DMS 273 (cell line): ENCODE data around the gene ALDH1L1.

ENCODE experiments used
- DNase-seq: peaks from one replicate; lab custom pipeline; 2025; ENCODE audit not compliant: unreplicated experiment; lab: John Stamatoyannopoulos, UW

Gene ALDH1L1

GRCh38 chr3:126155819-126156218 lies 24.6 kb downstream of the ALDH1L1 start:
- DNase-seq: no peak

- DNase-seq: no peak
These were observed 25.1 kb downstream of the ALDH1L1 start for GRCh38 chr3:126155280-126155640.

DNA sequence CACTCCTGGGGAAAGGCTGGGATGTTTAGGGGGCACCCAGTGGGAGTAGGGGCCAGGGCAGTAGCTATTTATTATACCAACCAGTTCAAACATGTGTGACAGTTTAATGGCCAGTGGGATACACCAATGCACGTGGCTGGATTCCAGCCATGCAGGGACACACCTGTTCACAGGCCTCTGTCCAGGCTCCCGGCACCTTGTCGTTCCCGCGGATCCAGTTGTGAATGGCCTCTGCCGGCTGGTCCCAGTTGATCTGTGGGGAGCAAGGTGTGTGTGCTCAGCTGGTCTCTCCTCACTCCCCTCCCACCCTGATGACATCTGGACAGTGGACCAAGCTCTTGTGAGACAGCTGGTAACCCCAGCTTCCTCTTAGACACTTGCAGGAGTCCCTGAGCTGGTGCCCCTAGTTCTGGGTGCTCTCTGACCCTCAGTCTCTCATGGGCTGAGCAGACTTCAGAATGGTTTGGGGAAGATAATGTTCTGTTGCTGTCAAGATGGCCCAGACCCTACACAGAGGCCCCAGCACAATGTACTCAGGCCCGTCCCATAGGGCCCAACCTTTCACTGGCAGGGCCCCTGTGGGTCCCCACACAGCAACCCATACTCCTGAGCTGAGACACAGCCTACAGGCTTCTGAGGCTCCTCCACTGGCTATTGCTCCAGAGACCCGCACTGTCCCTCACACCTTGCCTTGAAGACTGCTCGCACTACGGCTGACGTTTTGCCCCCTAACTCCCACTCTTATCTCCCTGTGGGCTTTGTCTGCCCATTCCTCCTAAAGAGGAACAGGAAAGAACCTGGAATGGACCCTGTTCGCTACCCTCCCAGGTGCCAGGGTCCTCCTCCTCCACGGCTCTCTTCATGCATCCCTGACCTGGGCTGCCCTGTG lies 25.8 kb downstream of the ALDH1L1 start:
- DNase-seq: no peak

DNA sequence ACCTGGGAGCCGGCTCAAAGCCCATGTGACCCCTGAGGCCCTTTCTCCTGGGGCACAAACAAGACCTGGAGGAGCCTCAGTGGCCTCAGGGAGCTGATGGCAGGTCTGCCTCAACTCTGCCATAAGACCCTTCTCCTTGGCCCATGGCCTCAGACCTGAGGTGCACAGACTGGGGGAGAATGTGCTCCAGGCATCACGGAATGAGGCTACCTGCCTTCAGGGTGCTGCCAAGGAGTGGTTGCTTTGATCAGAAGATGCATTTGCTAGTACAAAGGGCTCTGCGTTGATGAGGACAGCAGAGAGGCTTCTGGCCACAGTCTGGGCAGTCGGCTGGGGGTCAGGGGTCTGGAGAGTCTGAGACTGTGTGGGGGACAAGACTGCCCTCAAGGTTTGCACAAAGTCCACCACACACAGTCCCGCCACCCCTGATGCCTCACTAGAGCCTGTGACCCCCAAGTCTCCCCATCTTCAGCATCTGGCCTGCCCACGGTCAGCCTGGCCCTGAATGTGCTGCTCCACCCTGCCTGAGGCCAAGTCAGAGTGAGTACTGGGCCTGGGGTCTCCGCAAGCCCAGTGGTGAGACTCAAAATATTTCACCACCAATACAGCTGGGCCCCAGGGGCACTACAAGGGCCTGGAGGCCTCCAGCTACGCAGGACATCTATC lies 26.6 kb downstream of the ALDH1L1 start:
- DNase-seq: no peak

DNA sequence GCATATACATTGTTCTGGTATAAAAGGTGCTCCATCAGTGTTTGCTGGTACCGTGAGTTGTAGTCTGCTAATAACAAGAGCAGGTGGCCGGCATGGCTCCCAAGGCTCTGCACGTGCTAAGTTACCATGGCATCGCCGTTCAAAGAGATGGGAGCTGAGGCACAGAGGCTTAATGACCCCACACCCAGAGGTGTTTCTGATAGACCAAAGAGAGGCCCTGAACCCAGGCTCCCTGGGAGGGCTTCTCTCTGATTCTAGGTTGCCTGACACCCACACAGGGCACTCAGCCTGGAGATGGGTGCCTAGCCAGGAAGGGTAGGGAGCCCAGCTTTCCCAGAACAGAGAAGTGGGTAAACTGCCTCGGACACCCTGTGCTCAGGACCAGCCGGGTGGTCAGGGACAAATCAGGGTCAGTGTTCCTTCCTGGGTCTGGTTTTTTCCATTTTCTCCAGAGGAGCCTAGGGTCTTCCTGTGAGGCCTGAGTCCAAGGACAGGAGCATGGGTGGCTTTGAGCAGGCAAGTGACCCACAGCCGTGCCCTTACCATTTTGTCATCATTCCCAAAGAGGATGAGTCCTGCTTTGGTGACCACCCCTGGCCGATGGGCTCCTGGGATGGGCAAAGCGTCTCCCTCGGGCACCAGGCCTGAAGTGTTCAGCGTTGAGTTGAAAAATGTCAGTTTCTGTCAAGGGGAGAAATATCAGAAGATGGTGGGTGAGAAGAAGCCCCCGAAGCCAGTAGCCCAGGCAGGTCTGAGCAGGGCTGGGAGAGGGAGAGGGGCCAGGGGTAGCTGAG lies 27.3 kb downstream of the ALDH1L1 start:
- DNase-seq: no peak

DNA sequence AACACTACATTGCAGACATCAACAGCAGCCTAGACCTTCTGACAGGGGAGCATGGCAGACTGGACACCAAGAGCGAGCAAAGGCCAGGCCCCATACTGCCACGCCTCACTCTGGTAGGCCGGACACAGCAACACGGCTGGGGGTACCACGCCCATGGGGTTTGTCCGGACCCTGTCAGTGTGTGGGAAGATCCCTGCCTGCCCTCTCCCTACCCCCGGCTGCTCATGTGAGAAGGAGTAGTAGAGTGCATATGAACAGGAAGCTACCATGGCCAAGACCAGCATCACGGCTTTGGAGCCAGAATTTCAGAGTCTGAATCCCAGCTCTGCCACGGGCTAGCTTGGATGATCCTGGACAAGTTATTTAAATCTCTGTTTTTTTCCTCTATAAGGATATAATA lies 27.9 kb downstream of the ALDH1L1 start:
- no peak for DNase-seq

DNA sequence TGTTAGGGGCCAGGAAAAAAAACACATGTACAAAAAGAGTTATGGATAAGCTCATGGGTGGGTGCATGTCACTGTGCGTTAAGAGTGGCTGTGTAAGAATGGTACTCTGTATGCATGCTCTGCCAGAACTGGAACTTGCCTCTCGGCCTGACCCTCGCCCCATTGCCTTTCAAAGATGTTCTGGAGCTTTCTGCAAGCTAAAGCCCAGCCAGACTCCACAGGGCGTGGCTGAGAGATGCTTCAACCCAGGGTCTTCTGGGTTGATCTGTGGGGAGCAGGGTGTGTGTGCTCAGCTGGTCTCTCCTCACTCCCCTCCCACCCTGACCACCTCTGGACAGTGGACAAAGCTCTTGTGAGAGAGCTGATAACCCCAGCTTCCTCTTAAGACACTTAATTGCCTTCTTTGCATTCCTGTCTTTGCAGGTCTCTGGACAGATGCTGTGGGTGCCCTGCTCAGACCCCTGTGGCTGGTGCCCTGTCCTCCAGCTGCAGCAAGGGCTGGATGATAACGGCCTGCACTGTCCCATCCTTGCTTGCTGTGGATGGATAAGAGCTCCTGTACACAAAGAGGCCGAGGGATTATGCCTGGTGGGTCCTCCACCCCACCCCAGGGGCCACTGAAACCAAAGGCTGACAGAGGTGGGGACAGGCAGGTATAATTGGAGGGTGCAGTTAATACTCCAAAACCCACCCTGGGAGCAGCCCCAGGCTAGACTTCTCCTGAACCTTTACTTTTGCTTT lies 28.7 kb downstream of the ALDH1L1 start:
- DNase-seq: no peak

- DNase-seq: no peak
These were observed 30.3 kb downstream of the ALDH1L1 start for GRCh38 chr3:126149960-126150515.

DNA sequence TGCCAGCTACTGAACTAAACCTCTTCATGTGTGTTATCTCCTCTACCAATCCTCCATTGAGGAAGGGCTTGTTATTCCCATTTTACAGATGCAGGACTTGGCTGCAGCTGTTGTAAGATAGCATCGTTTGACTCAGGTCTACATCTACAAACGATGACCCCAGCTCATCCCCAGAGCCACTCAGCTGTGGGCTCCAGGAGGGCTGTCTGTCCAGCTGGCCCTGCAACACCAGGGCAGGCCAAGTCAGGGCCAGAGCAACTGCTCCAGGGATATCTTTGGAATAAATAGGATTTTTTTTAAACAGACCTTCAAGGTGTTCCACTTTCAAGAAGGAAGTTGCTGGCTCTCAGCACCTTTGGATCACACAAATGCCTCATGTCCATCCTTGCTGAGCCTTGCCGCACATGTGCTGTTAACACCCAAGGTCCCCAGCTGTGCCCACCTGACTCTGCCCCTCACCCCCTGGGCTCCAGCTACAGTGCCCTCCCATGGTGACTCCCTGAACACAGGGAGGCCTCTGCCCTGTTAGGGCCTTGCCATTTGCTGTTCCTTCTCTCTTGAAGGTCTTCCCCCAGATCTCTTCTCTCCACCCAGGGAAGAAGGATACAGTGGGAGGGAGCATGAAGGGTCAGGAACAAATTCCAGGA lies 31.0 kb downstream of the ALDH1L1 start:
- no peak for DNase-seq

DNA sequence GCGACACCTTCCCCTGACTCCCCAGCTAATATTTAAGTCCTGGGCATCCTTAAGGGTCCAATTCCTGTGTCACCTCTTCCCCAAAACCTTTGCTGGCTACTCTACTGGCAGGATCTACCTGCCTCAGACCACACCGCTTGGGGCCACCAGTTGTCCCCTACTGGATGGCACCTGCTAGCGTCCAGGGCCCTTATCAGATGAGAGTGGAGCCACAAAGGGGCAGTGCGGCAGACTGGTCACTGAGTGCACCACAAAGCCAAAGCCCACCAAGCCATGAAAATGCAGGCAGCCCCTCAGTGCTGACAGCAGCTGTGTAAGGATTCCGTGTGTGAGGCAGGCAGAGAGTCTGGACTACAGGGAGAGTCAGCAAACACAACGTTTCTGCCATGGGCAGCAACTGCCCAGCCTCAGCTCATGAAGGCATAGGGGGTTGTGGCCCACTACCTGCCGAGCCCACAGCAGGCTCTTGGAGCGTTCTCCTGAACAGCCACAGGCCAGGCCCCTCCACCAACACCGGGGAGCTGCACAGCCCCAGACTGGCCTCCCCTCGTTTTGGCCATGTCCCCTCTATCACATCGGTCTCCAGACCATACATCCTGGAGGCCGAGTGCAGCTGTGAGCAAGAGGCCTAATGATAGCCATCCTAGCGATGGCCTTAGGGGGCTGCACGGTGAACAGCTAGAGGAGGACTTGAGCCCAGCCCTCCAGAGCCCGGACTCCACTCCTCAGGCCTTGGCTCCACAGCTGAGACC lies 32.3 kb downstream of the ALDH1L1 start:
- DNase-seq: no peak

GRCh38 chr3:126147147-126147931 lies 33.0 kb downstream of the ALDH1L1 start:
- DNase-seq: no peak

DNA sequence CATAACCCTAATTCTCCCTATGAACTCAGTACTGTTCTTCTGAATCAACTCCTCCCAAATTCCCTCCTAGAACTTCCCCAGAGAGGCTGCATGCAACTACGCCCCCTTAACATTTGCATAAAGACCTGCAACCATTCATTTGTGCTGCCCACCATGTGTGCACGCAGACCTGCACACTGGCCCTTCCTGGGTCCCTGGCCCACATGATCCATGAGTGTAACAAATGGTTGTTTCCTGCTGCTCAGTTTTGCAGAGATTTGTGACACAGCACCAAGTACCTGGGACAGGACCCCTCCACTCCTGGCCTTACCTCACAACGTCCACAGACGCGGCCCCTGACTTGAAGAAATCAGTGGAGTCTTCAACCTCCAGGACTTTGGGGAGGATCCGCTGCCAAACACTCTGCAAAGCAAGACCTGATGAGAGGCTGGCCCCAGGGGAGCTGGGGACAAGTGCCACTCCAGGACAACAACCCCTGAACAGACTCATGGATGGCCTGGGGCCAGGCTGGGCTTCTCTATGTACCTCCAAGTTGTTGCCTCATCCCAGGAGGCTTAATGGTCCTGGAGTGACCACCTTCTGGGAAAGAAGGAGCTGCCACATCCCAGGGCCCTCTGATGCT lies 33.8 kb downstream of the ALDH1L1 start:
- no peak for DNase-seq

- no peak for DNase-seq
These were observed 34.4 kb downstream of the ALDH1L1 start for GRCh38 chr3:126146034-126146433.

GRCh38 chr3:126142652-126143051 lies 37.7 kb downstream of the ALDH1L1 start:
- no peak for DNase-seq

DNA sequence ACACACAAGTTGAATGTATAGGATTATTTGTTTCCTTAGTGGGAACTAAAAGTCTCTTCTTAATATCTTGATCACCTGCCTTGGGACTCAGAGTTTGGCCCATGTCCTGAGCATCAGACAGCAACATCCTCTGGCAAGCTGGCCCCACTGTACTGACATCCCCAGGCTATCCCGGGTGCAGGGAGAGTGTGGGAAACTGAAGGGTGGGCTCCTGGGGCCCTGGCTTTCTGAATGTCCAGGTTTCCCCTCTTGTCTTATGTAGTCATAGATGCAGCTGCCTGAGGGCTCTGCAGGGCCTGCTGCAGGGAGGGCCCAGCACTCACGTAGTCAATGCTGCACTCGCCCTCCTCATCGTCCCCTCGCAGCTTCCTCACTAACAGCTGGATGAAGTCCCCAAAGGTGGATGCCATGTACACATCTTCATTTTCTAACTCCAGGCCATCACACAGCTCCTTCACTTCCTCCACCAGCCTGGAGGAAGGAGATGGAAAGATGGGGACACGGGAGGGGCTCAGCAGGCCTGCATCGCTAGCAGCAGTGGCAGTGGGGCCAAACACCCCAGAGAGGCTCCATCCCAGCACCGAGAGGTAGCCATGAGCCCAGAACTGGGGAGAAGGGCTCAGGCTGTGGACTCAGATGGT lies 42.8 kb downstream of the ALDH1L1 start:
- DNase-seq: no peak

- DNase-seq: no peak
These were observed 43.8 kb downstream of the ALDH1L1 start for GRCh38 chr3:126136428-126137220.
